Endodermal cell (in vitro differentiated cells): ENCODE measurements around the gene TPK1. TPM values are rescaled to one million over a fixed set of nuclear protein-coding genes. Genes with fewer than 3 reads are reported as not detected.

Source experiments
- DNase-seq: peaks from one replicate; pipeline ENCODE4 v3.0.0-alpha.2; 2017
- H3K27ac ChIP-seq: 2 replicates; pipeline ENCODE4 v1.5.1; 2013; ENCODE audit warnings: mild to moderate bottlenecking, low read depth, low read length, moderate library complexity
- H3K27me3 ChIP-seq: 2 replicates; pipeline ENCODE4 v1.6.1; 2013; ENCODE audit warnings: mild to moderate bottlenecking, low read length, moderate library complexity; ENCODE audit not compliant: insufficient read depth, control insufficient read depth, poor library complexity, severe bottlenecking
- H3K36me3 ChIP-seq: 2 replicates; pipeline ENCODE4 v1.7.0; 2013; ENCODE audit warnings: mild to moderate bottlenecking, low read length, moderate library complexity; ENCODE audit not compliant: control insufficient read depth, insufficient read depth
- H3K4me1 ChIP-seq: one replicate; pipeline ENCODE4 v1.7.0; 2013; ENCODE audit warnings: low read length; ENCODE audit not compliant: control insufficient read depth, insufficient read depth
- H3K4me3 ChIP-seq: 2 replicates; pipeline ENCODE4 v1.5.1; 2013; ENCODE audit warnings: mild to moderate bottlenecking, low read length, moderate library complexity
- H3K9ac ChIP-seq: 2 replicates; pipeline ENCODE4 v1.6.1; 2013; ENCODE audit warnings: mild to moderate bottlenecking, low read length, moderate library complexity; ENCODE audit not compliant: poor library complexity, severe bottlenecking; ENCODE audit errors: extremely low read depth
- H3K9me3 ChIP-seq: 2 replicates; pipeline ENCODE4 v1.6.1; 2013; ENCODE audit warnings: mild to moderate bottlenecking, low read length, moderate library complexity; ENCODE audit not compliant: control insufficient read depth
- H3K27ac Mint-ChIP-seq: 2 replicates; pipeline ENCODE4 v1.8.0; 2020; ENCODE audit warnings: mixed read lengths
- H3K27me3 Mint-ChIP-seq: 2 replicates; pipeline ENCODE4 v1.8.0; 2021; ENCODE audit warnings: mild to moderate bottlenecking, mixed read lengths; ENCODE audit not compliant: insufficient read depth
- H3K36me3 Mint-ChIP-seq: 2 replicates; pipeline ENCODE4 v1.8.0; 2020; ENCODE audit warnings: low read depth, mixed read lengths
- H3K4me1 Mint-ChIP-seq: 2 replicates; pipeline ENCODE4 v1.8.0; 2020; ENCODE audit warnings: mixed read lengths
- H3K4me3 Mint-ChIP-seq: 2 replicates; pipeline ENCODE4 v1.8.0; 2020; ENCODE audit warnings: mild to moderate bottlenecking, moderate library complexity, mixed read lengths
- H3K9me3 Mint-ChIP-seq: 2 replicates; pipeline ENCODE4 v1.8.0; 2020; ENCODE audit warnings: mild to moderate bottlenecking, mixed read lengths
- WGBS, 2 experiments: methylation state at CpG; one replicate each; pipeline versions ENCODE4 v1.1.5 to v1.1.7; 2013; ENCODE audit warnings: missing lambda C conversion rate in 2 of 2, mixed read lengths in 1 of 2; ENCODE audit not compliant: insufficient coverage in 1 of 2, insufficient read length in 1 of 2; 5-methylcytosine and 5-hydroxymethylcytosine counted together
- total RNA-seq, 2 donors: library from RNA; stranded (reverse); fragmentation: NEBNext Ultra II Directional in 1 of 2; extraction: Animal tissue kit (Norgen Biotek cat#: 25700) in 1 of 2; gene quantifications; 2 replicates in 1 of 2; 3 replicates in 1 of 2; pipeline ENCODE4 v1.2.1, GENCODE V29; 2021
- TF ChIP-seq, protein P1 (sequence below): fragments of 200-600 bp; sonication (generic); conservative IDR thresholded peaks from 2 replicates; pipeline ENCODE4 v1.5.0; 2021; ENCODE audit warnings: antibody characterized with exemption, mild to moderate bottlenecking

The TPK1 gene
- total RNA-seq, 2 donors from 2014 or later: 9.7 TPM

DNA sequence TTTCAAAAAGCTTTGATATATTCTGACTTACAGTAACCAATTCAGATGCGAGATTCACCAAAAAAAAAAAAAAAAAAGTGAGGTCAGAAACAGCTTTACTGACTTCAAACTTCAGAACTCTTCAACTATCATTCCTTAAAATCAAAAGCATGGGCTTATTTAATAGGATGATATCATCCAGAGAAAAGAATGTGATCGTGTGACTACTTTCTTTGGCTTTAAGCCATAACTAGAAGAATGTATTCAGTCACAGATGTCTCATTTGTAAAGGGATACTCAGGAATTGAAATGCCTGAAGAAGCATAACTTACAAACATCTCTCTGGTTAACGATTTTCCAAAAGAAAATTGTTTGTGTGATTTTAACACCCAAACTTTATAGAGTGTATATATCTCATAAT is 11.5 kb downstream of the TPK1 start:
- WGBS, 2 experiments: 92% methylated on average over 2 of the region's 3 CpGs; no CpG with 5 or more reads in 1 of the 2 experiments
- H3K27me3 Mint-ChIP-seq: peaks cover 10% of the 10 kb centered on the region
- Histone ChIP-seq H3K4me1 (peaks cover 6% of the 10 kb centered on the region), H3K9me3 (no peaks in the 10 kb centered on the region), H3K9ac (no peak overlapping the region), H3K27ac (no peak overlapping the region), H3K4me3 (no peak overlapping the region), H3K36me3 (no peaks in the 10 kb centered on the region), H3K27me3 (no peaks in the 10 kb centered on the region)
- H3K9me3 Mint-ChIP-seq: no peaks in the 10 kb centered on the region
- peaks cover 38% of the 10 kb centered on the region for H3K4me1 Mint-ChIP-seq
- no peak for DNase-seq
- H3K36me3 Mint-ChIP-seq: no peaks in the 10 kb centered on the region
- TF ChIP-seq, protein P1, sequence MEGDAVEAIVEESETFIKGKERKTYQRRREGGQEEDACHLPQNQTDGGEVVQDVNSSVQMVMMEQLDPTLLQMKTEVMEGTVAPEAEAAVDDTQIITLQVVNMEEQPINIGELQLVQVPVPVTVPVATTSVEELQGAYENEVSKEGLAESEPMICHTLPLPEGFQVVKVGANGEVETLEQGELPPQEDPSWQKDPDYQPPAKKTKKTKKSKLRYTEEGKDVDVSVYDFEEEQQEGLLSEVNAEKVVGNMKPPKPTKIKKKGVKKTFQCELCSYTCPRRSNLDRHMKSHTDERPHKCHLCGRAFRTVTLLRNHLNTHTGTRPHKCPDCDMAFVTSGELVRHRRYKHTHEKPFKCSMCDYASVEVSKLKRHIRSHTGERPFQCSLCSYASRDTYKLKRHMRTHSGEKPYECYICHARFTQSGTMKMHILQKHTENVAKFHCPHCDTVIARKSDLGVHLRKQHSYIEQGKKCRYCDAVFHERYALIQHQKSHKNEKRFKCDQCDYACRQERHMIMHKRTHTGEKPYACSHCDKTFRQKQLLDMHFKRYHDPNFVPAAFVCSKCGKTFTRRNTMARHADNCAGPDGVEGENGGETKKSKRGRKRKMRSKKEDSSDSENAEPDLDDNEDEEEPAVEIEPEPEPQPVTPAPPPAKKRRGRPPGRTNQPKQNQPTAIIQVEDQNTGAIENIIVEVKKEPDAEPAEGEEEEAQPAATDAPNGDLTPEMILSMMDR: no peak
- no peak overlapping the region for H3K4me3 Mint-ChIP-seq
- no peak overlapping the region for H3K27ac Mint-ChIP-seq

DNA sequence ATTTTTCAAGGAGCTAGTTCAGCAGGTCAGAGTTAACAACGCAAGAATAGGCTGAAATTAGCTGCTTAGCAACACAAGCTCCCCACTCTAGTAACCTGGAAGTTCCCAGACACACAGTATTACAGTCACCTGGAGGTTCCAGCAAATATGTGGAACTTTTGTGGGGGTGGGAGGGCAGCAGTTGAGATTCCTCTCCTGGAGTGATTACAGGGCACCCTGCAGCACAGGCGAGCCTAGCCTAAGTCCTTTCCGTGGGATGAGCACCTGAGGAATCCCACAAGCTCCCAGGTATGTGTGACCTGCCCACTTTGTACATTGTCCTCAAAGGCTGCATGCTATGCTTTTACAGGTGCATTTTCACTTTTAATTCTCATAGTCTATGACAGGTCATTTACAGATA is 13.6 kb downstream of the TPK1 start:
- H3K36me3 Mint-ChIP-seq: no peaks in the 10 kb centered on the region
- no peaks in the 10 kb centered on the region for H3K9me3 Mint-ChIP-seq
- TF ChIP-seq, protein P1: no peak
- H3K27me3 ChIP-seq: no peaks in the 10 kb centered on the region
- H3K27me3 Mint-ChIP-seq: peaks cover 10% of the 10 kb centered on the region
- H3K4me3 Mint-ChIP-seq: no peak overlapping the region
- WGBS, 2 experiments: 76 to 85% methylated on average over 3 of the region's 3 CpGs
- H3K4me1 ChIP-seq: peaks cover 6% of the 10 kb centered on the region
- H3K27ac Mint-ChIP-seq: no peak overlapping the region
- H3K4me3 ChIP-seq: no peak overlapping the region
- H3K9ac ChIP-seq: no peak overlapping the region
- H3K4me1 Mint-ChIP-seq: peaks cover 33% of the 10 kb centered on the region
- H3K27ac ChIP-seq: no peak overlapping the region
- no peaks in the 10 kb centered on the region for H3K9me3 ChIP-seq
- no peaks in the 10 kb centered on the region for H3K36me3 ChIP-seq
- DNase-seq: no peak

DNA sequence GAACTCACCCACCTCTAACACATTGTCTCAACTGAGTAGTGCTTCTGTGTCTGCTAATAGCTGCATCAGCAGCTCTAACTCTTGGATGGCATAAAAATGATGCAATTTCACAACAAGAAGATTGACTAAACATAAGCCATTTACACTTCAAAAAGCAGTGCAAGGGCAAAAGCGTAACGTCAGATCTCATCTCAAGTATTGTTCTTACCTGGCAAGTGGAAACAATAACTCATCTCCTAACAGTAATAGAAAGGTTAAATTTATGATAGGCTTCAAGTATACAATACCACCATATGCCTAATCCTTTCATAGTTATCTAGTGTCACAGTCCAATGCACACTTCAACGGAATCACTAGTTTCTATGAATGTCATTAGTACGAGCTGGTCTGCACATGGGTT is 14.8 kb downstream of the TPK1 start:
- Histone ChIP-seq H3K4me3 (no peak overlapping the region), H3K27me3 (no peaks in the 10 kb centered on the region), H3K4me1 (peaks cover 6% of the 10 kb centered on the region), H3K27ac (no peak overlapping the region), H3K9ac (no peak overlapping the region), H3K9me3 (no peaks in the 10 kb centered on the region), H3K36me3 (no peaks in the 10 kb centered on the region)
- 87 to 90% methylated on average over 4 of the region's 4 CpGs for WGBS, 2 experiments
- no peak overlapping the region for H3K27ac Mint-ChIP-seq
- H3K27me3 Mint-ChIP-seq: peaks cover 9% of the 10 kb centered on the region
- DNase-seq: no peak
- peaks cover 32% of the 10 kb centered on the region for H3K4me1 Mint-ChIP-seq
- no peak overlapping the region for H3K4me3 Mint-ChIP-seq
- H3K36me3 Mint-ChIP-seq: peaks cover 3% of the 10 kb centered on the region
- no peaks in the 10 kb centered on the region for H3K9me3 Mint-ChIP-seq
- TF ChIP-seq, protein P1: no peak
